Lower lobe of right lung (tissue), 2 donors: ENCODE measurements around the gene MAP2K4. TPM values are rescaled to one million over a fixed set of nuclear protein-coding genes. Genes with fewer than 3 reads are reported as not detected.

Experiments used
- ATAC-seq, 2 donors: fragments of 200-7000 bp; cut with Tn5 transposase; one replicate each; pipeline ENCODE4 v1.9.1; 2020 to 2022; ENCODE audit warnings: mild to moderate bottlenecking in 2 of 2, moderate library complexity in 2 of 2
- DNase-seq: peaks from one replicate; pipeline ENCODE4 v3.0.0-alpha.2; 2020
- H3K27ac ChIP-seq: fragments of 200-600 bp; one replicate; pipeline ENCODE4 v1.8.0; 2022
- H3K27me3 ChIP-seq: fragments of 200-600 bp; one replicate; pipeline ENCODE4 v1.8.0; 2022; ENCODE audit warnings: low read depth
- H3K36me3 ChIP-seq: fragments of 200-600 bp; one replicate; pipeline ENCODE4 v1.8.0; 2022; ENCODE audit warnings: mild to moderate bottlenecking
- H3K4me1 ChIP-seq: fragments of 200-600 bp; one replicate; pipeline ENCODE4 v1.8.0; 2022
- H3K4me3 ChIP-seq: fragments of 200-600 bp; one replicate; pipeline ENCODE4 v1.8.0; 2022; ENCODE audit warnings: mild to moderate bottlenecking
- H3K9me3 ChIP-seq: fragments of 200-600 bp; one replicate; pipeline ENCODE4 v1.8.0; 2022
- CTCF ChIP-seq: fragments of 200-600 bp; IDR thresholded peaks from one replicate; pipeline ENCODE4 v1.8.0; 2022; ENCODE audit warnings: antibody characterized with exemption, mild to moderate bottlenecking
- intact Hi-C: fragments of 100-400 bp; cut with DNase I; formaldehyde crosslinking; loops from one replicate; pipeline ENCODE4 v1.11.0; 2022
- total RNA-seq: library from RNA; stranded (reverse); fragmentation: NEBNext Ultra II Directional; extraction: Animal tissue kit (Norgen Biotek cat#: 25700); gene quantifications from one replicate; pipeline ENCODE4 v1.2.1, GENCODE V29; 2021
- donor health status: DM: no; HTN: yes; CAD: no; lungs with severe emphysema.

The MAP2K4 gene
- total RNA-seq, 1 donor from 2014 or later: 33.0 TPM

GRCh38 chr17:12047681-12048376 lies 27.2 kb downstream of the MAP2K4 start:
- DNase-seq: no peak
- Histone ChIP-seq H3K9me3 (no peaks in the 10 kb centered on the region), H3K27me3 (no peaks in the 10 kb centered on the region), H3K36me3 (no peaks in the 10 kb centered on the region), H3K27ac (no peak overlapping the region), H3K4me1 (peaks cover 17% of the 10 kb centered on the region), H3K4me3 (no peak overlapping the region)
- TF ChIP-seq CTCF: no peak
- intact Hi-C loops: no loop called here
- no peak for ATAC-seq

GRCh38 chr17:12048843-12049473 lies 28.3 kb downstream of the MAP2K4 start:
- peaks cover 17% of the 10 kb centered on the region for H3K4me1 ChIP-seq

GRCh38 chr17:12050646-12051225 lies 30.1 kb downstream of the MAP2K4 start:
- no peak for ATAC-seq
- H3K4me3 ChIP-seq: no peak overlapping the region
- H3K9me3 ChIP-seq: no peaks in the 10 kb centered on the region
- no peak for DNase-seq
- peaks cover 17% of the 10 kb centered on the region for H3K4me1 ChIP-seq
- no peaks in the 10 kb centered on the region for H3K27me3 ChIP-seq
- no peak overlapping the region for H3K27ac ChIP-seq
- no peaks in the 10 kb centered on the region for H3K36me3 ChIP-seq
- no peak for TF ChIP-seq CTCF
- intact Hi-C loops: no loop called here

More at GRCh38 chr17:12048843-12049473, 28.3 kb downstream of the MAP2K4 start:
- no peaks in the 10 kb centered on the region for H3K36me3 ChIP-seq
- intact Hi-C loops: no loop called here
- DNase-seq: no peak
- H3K27ac ChIP-seq: no peak overlapping the region
- H3K4me3 ChIP-seq: no peak overlapping the region
- H3K9me3 ChIP-seq: no peaks in the 10 kb centered on the region
- no peak for TF ChIP-seq CTCF
- no peaks in the 10 kb centered on the region for H3K27me3 ChIP-seq
- no peak for ATAC-seq

- ATAC-seq (no peak), DNase-seq (no peak)
- H3K4me3 ChIP-seq: no peak overlapping the region
- no peaks in the 10 kb centered on the region for H3K27me3 ChIP-seq
- H3K27ac ChIP-seq: no peak overlapping the region
- H3K9me3 ChIP-seq: no peaks in the 10 kb centered on the region
- intact Hi-C loops: no loop called here
- TF ChIP-seq CTCF: no peak
- H3K36me3 ChIP-seq: no peaks in the 10 kb centered on the region
- peaks cover 6% of the 10 kb centered on the region for H3K4me1 ChIP-seq
Measured at GRCh38 chr17:12053552-12053951, 32.9 kb downstream of the MAP2K4 start.

GRCh38 chr17:12055889-12056288 lies 35.2 kb downstream of the MAP2K4 start:
- DNase-seq (no peak), ATAC-seq (no peak)
- intact Hi-C loops: no loop called here
- no peak overlapping the region for H3K27ac ChIP-seq
- no peaks in the 10 kb centered on the region for H3K4me1 ChIP-seq
- H3K36me3 ChIP-seq: no peaks in the 10 kb centered on the region
- no peaks in the 10 kb centered on the region for H3K9me3 ChIP-seq
- TF ChIP-seq CTCF: no peak
- H3K4me3 ChIP-seq: no peak overlapping the region
- no peaks in the 10 kb centered on the region for H3K27me3 ChIP-seq
